Embryonic facial prominence (tissue), 1 donor: ENCODE results near the gene FABP1.

Experiments
- DNase-seq: peaks from one replicate; pipeline ENCODE4 v3.0.0-alpha.2; 2016; ENCODE audit errors: extremely low spot score

FABP1 gene

DNA sequence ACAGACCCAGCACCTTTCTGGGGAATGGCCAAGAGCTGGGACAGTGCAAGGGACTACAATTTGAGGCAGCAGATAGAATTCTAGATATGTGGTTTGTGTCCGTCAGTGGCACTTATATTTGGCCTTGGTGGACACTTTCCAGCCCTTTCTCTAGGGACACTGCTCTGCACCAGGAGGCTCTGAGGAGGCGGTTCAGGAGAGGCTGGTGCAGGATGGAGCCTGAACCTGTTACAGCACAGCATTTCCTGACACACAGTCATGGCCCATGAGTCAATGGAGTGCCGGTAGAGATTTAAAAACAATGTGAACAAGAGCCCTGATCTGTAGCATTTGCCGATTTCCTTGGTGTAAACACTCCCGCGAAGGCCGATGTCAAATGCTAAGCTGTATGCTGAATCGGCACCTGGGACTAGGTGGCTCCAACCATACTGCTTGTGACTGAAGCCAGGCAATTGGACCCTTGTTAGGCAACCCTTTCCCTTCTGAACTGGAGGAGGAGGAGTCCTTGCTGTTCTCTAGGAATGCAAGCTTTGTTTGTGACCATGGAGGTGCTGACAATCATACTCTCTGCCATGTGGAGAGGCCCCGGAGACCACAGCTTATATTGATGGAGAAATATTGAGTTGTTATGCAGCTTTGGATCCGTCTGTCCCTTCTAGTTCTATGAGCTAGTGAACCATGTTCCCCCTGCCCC, 11.9 kb downstream of the FABP1 start:
- DNase-seq, result no peak

DNA sequence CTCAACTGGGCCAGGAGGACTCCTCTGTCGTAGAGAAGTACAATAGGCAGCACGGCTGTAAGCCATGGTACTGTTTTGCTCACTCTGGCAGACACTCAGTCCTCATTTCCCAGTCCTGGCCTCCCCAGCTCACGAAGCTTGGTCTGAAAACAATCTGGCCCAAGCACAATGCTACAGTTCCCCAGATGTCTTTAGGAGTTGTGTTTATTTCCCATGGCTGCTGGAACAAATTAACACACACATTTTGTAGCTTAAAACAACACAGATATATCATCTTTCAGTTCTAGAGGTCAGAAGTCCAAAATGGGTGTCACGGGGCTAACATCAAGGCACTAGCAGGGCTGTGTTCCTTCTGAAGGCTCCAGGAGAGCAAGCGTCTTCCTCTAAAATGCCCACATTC, 13.0 kb downstream of the FABP1 start:
- DNase-seq, result no peak

DNA sequence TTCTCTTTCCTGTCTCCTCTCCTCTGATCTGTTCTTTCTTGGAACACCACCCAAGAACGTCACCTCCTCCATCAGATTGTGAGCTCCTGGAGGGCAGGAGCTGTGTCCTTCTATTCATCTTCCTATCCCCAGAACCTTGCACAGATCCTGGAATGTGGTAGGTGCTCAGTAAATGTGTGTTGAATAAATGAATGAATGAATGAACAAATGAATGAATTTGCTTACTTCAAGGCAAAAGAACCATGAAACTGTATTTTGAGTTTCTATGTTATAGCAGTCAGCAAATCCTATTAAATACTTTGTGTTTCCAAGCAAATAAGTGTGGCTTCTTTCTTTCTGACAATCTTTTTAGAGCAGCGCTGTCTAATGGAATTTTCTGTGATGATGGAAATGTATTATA, 14.8 kb downstream of the FABP1 start:
- no peak for DNase-seq

DNA sequence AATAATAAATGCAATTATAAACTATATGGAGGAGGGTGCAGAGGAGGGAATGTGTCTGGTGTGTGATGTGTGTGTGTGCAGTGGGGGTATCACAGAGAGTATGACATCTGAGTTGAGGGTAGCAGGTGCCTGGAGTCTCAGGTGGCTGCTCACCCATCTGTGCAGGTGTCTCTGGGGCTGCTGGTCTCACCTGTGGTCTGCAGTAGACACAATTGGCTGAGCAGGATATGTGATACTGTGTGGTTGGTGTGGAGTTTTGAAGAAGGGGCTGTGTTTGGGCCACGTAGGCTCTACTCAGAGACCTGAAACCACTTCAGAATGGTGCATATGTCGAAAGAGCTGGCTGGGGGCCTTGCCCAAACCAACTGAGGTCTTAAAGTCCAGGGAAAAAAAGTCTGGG, 17.0 kb downstream of the FABP1 start:
- no peak for DNase-seq

DNA sequence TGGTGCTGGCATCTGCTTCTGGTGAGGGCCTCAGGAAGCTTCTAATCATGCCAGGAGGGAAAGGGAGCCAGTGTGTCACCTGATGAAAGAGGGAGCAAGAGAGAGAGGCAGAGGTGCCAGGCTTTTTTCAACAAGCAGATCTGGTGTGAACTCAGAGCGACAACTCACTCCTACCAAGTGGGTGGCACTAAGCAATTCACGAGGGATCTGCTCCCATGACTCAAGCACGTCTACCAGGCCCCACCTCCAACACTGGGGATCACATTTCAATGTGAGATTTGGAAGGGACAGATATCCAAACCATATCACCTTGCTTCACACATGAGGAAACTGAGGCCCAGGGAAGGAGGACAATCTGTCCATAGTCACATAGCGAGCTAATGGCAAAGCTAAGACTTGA, 19.1 kb downstream of the FABP1 start:
- no peak for DNase-seq

DNA sequence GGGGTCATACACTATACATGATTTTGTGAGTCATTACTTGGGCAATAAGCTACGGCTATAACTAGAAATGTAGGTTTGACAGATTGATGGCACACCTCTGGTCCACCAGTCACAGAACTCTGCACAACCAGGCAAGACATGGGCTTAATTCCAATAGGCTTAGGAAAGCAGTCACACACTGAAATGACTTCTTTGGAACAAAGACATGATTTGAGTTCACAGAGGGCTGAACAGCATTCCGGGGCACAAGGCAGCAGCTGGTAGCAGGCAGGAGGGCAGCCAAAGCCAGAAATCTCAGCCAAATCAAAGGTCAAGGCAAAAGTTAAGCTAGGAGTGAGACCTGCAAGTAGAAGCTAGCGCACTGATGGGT, 27.4 kb downstream of the FABP1 start:
- no peak for DNase-seq

DNA sequence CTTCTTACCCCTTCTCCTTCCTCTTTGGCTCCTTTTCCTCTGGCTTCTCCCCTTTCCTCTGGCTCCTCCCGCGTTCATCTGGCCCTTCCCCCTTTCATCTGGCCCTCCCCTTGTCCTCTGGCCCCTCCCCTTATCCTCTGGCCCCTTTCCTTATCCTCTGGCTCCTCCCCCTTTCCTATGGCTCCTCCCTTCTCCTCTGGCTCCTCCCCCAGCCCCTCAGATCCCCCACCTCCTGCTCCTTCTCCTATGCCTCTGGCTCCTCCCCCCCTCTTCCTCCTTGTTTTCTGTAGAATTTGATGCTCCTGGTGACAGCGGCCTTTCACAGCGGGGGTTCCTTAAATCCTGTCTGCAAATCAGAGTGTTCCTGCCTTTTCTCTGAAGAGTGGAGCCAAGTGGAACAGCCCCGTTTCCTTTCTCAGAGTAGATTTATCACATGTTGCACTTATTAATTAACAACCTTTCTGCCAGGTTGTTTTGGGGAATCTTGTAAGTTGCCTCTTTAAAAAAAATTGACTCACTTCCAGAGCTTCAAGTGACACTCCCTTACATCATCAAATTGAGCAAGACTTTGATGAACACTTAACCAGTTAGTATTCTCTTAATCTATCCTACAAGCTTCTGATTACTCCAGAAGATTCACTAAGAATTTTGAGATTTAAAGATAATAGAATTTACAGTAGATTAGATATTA, 27.9 kb downstream of the FABP1 start:
- no peak for DNase-seq

DNA sequence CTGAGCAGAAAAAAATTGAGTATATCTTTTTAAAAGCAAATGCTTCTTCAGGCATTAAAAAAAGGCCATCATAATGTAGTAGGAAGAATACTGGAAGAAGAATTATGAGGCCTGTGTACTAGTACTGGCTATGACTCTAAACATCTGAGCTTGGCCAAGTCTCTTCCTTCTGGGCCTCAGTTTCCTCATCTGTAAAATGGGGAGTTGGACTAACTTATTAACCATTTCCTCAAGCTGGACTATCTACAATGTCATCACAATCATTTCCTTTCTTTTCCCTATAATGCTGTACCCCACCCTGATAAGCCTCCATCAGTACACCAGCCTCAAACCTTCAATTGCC, 29.3 kb downstream of the FABP1 start:
- no peak for DNase-seq

DNA sequence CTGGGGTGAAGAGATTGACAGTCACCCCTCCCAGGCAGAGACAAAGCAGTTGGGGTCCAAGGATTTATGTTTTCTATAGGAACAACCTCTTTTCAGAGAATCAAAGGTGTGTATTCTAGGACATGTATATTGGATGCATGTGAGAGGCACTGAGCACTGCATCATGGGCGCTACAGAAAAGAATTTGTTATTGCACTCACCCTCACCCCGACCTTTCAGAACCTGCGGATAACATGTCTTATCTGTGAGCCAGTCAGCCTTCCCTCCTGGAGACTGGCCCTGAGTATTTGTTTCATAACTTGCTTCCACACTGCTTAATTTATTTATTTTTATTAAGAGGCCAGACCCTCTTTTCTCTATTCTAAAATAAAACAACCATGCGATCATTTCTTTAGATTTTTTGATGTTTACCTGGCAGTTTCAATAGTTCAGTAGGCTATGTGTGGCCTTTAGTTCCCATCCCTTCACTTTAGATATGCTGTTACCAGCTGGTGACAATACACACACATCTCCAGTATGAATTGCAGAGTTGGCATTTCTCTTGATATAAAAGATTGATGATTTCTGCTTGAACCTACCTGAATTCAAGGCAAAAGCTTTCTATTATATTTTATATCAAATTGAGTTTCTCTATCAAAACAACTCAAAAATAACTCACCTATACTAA, 29.8 kb downstream of the FABP1 start:
- DNase-seq, result no peak

DNA sequence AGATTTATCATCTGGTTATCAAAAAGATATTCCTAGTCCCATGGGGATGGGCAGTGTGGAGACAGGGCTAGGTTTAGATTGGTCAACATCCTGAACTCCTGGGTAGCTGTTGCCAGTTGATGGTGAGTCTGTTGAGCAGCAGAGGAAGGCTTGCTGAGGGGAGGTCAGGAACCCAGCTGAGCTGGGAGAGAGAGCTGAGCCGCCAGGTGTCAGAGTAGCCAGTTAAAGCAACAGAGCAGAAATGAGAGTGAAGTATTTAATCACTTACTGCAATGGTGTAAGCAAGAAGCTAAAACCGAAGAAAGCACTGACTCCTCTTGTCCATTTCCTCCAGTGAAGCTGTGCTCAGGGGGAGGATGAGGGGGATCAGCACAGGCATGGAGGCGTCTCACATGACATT, 30.7 kb downstream of the FABP1 start:
- DNase-seq, result no peak

DNA sequence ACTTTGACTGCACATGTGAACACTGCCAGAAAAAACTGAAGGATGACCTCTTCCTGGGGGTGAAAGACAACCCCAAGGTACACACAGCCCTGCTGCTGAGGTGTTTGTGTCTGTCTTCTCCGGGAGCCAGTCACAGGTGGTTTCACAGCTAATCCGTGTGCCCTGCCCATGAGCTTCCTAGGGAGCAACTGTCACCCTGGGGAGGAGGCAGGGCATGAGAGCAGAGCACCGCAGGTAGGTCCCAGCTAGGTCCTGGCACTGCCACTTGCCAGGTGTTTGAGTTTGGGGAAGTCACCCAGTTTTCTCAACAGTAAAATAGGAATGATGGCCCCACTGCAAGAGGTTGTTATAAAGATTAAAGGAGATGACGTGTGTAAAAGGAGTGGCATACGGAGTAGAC, 31.2 kb downstream of the FABP1 start:
- DNase-seq, result no peak

DNA sequence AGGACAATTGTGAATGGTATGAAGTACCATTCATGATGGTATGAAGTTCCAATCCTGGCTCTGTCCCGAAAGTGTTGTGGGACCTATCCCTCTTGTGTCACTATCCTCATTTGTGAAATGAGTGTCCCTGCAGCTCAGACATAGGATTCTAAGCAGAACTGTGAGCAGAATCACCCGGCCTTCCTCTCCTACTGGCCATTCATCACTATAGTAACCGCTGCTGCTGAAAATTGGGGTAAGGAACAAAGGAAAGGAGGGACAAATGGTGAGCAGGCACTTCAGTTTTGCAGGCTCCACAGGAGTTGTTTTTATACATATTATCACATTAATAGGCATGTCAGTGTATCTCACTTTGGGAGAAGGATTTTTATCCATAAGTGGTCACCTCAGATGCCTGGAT, 32.8 kb downstream of the FABP1 start:
- no peak for DNase-seq

DNA sequence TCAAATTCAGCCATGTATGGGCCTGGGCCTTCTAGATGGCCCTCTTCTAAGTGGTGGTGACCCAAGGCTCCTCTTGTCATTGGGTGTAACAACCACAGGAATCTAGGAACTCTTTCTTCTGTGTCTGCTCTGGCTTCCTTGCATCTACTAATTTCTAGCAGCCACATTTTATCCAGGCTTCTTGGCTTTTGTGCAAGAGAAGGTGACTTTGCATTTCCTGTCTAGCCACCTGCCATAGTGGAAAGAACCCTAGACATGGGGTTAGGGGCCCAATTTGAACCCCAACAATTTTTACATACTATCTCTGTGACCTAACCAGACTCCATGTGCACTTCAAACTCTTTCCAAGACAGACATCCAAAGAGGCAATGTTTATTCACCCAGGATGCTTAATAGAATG, 35.1 kb downstream of the FABP1 start:
- no peak for DNase-seq

DNA sequence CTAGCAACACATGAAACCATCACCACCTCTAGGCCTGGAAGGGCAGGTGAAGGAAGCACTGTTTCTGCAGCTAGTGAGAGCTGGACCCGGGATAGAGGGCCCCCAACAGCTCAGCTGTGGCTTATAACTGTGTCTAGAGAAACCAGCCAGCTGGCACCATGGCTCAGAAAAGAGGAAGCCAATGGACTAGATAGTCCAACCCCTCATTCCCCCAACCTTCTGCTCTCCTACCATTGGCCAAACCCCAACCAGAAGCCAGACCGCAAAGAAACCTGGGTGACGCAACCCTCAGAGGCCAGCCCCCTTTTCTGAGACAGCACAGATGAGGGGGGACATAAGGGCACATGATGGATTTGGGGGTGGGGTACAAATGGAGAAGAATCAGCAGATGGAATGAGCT, 35.9 kb downstream of the FABP1 start:
- DNase-seq, result no peak

DNA sequence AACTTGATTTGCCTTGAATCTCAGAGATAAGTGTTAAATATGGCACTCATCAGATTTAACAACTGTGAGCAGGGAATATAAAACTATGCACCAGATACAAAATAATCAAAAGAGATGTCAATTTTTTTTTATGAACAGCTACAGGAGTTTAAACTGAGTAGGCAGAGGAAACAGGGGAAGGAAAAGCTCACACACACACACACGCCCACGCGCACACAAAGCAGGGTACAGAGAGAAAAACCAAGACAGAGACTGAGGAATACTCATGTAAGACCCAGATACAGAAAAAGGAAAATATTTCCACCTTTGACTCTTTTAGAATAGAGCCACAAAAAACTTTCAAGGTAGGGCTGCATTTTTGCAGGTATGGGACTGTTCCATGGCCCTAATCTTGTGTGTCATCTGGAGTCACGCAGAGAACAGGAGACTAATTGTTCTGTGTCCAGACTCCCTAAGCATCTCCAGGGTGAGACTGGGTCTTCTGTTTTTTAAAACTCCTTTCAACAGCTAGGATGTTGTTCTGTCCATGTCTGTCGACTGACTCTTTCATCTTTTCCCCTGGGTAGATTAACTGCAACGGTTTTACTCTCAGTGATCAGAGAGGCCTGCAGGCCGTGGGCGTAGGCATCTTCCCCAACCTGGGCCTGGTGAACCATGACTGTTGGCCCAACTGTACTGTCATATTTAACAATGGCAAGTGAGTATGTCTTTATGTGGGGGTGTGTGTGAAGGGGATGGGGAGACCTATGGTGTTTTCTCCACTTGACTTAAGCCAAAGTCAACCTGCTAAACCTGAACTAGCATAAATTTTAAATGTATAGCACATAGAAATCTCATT, 37.2 kb downstream of the FABP1 start:
- DNase-seq, result no peak

DNA sequence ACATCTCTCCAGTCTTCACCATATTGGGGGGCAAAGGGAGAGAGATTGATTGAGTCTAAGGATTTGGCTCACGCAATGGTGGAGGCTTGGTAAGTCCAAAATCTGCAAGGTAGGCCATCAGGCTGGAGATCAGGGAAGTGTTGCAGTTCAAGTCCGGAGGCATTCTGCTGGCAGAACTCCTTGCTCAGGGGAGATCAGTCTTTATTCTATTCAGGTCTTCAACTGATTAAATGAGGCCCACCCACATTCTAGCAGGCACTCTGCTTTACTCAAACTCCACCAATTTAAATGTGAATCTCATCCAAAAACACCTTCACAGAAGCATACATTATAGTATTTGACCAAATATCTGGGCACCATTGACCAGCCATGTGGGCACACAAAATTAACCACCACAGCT, 38.9 kb downstream of the FABP1 start:
- no peak for DNase-seq

DNA sequence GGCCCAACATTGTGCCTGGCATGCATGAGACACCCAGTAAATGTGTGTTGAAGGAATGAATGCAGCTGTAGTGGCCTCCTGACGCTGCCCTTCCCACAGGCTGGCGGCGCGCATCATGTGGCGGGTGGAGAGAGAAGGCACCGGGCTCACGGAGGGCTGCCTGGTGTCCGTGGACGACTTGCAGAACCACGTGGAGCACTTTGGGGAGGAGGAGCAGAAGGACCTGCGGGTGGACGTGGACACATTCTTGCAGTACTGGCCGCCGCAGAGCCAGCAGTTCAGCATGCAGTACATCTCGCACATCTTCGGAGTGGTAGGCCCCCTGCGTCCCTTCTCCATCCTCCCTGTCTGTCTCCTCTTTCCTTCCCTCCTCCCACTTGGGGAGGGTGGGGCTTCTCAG, 40.1 kb downstream of the FABP1 start:
- no peak for DNase-seq

DNA sequence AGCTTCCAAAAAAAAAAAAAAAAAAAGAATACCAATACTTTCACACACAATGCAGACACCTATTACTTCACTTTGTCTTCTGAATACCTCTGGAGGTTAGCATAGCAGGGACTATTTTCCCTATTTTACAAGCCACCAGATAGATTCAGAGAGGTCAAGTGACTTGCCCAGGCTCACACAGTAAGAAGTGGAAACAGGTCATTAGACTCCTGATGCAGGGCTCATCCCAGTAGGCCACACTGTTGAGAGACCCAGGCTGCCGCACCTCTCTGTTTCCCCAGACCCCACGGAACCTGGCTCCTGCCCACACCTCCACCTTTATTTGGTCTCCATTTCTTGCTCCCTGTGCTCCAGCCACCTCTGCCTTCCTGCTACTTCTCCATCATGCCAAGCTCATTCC, 40.8 kb downstream of the FABP1 start:
- no peak for DNase-seq

DNA sequence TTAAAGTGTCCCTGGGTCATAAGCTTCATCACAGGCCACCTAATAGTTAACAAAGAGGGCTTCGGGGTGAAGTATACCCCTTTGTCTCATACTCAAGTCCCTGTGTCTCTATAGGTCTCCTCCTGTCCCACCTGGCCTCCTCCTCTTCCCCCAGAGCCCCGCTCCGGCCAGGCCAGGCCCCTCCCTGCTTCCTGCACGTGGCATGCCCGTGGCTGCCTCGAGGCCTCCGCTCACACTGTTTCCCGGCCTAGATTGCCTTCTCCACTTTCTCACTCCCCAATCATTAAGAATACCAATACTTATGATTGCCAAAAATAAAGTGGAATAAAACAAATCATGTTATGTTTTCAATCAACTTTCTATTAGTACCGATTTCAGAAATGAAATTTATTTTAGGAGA, 41.5 kb downstream of the FABP1 start:
- no peak for DNase-seq

DNA sequence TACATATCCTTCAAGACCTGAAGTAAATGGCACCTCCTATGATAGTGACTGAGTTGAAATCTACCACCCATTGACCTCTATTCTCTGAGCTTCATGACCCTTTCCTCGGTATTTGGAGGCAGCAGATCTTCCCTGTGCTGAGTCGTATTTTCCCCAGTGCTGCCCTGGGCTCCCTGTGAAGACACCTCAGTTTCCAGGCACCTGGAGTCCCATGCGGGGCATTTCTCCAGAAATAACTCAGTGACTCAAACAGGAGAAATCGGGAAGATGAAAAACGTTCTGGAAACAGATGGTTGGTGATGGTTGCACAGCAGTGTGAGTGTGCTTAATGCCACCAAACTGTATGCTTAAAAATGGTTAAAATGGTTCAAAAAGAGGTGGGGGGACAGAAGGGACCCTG, 42.3 kb downstream of the FABP1 start:
- DNase-seq, result no peak

DNA sequence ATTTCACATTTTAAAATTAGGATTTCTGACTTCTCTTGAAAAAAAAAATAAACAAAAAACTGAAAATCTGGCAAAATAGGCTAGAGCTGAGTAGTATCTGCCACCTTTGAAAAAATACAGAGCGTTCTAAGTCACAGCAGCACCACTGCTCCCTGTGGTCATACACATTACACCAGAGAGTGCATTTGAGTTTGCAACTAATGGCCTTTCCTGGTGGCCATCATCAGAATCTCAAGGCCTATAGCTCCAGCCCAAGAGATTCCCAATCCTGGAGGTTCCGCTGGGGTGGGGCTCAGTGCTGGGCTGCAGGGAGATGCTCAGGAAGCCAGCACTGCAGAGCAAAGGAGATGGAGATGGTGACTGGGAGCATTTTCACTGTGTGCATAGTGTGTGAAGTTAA, 42.8 kb downstream of the FABP1 start:
- DNase-seq, result no peak

DNA sequence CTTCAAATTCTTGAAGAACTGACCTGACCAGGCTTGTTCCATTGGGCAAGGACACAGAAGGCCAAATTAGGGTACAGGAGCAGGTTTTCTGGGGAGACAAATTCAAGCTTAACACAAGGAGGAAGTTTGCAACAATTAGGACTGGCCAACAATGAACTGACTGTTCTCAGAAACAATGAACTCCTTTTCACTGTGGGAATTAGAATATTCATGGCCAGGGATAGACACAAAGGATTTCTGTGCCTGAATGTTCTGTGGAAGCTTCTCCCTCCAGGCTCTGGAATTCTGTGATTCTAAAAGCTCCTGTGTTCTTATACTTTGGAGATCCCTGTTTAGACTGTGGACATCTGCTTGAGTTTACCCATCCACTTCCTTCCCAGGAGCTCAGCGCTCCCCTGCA, 45.1 kb downstream of the FABP1 start:
- DNase-seq, result no peak
